K562 (cell line): ENCODE measurements around the gene FILIP1L.

Source experiments
- MITF ChIP-seq: IDR thresholded peaks from 2 replicates; pipeline ENCODE4 v1.6.1; 2014; ENCODE audit warnings: antibody characterized with exemption
- POLR2A ChIP-seq: fragments of 450-650 bp; conservative IDR thresholded peaks from 2 replicates; pipeline ENCODE4 v1.6.1; 2016
- RAD51 ChIP-seq: fragments of 450-650 bp; IDR thresholded peaks from 2 replicates; pipeline ENCODE4 v1.7.1; 2016; ENCODE audit warnings: low read depth, mild to moderate bottlenecking, borderline replicate concordance
- SRSF7 ChIP-seq: fragments of 200-400 bp; formaldehyde crosslinking; optimal IDR thresholded peaks from 2 replicates; pipeline ENCODE3; 2017; ENCODE audit warnings: mild to moderate bottlenecking, low read depth, low read length
- ZBTB40 ChIP-seq, 2 experiments: fragments of 450-650 bp in 1 of 2; sonication (generic) in 1 of 2; formaldehyde crosslinking in 1 of 2; IDR thresholded peaks; 2 replicates each; pipeline versions ENCODE4 v1.7.1 to v1.9.0; 2016 to 2022; ENCODE audit warnings: inconsistent platforms in 1 of 2, mild to moderate bottlenecking in 1 of 2, missing genetic modification reagents in 1 of 2
- ZNF217 ChIP-seq: sonication (generic); formaldehyde crosslinking; IDR thresholded peaks from 2 replicates; pipeline ENCODE4 v1.8.0; 2022; ENCODE audit warnings: mild to moderate bottlenecking, missing genetic modification reagents
- TF ChIP-seq, protein P1 (sequence below), 3 experiments: IDR thresholded peaks in 2 of 3; conservative IDR thresholded peaks in 1 of 3; 2 replicates each; pipeline ENCODE4 v1.5.1; 2011 to 2012; ENCODE audit warnings: low read length in 3 of 3, mild to moderate bottlenecking in 3 of 3, control low read depth in 2 of 3, improper control_type of control experiment in 1 of 3, inconsistent platforms in 1 of 3, low read depth in 1 of 3, mixed read lengths in 1 of 3, moderate library complexity in 1 of 3; ENCODE audit not compliant: insufficient read depth in 2 of 3
- TF ChIP-seq, protein P2 (sequence below): sonication (generic); formaldehyde crosslinking; IDR thresholded peaks from 2 replicates; pipeline ENCODE4 v1.8.1; 2022; ENCODE audit warnings: missing genetic modification reagents

GRCh38 chr3:100053951-100054620 lies 60.2 kb downstream of the FILIP1L start:
- TF ChIP-seq ZBTB40 (IDR thresholded peaks at IDR 0.05) (no peak), ZBTB40 (CRISPR knock-in tag; IDR thresholded peaks at IDR 0.05) (no peak), RAD51 (no peak), MITF (no peak), ZNF217 (CRISPR knock-in tag) (no peak), POLR2A (no peak), SRSF7 (no peak)
- TF ChIP-seq, protein P1, sequence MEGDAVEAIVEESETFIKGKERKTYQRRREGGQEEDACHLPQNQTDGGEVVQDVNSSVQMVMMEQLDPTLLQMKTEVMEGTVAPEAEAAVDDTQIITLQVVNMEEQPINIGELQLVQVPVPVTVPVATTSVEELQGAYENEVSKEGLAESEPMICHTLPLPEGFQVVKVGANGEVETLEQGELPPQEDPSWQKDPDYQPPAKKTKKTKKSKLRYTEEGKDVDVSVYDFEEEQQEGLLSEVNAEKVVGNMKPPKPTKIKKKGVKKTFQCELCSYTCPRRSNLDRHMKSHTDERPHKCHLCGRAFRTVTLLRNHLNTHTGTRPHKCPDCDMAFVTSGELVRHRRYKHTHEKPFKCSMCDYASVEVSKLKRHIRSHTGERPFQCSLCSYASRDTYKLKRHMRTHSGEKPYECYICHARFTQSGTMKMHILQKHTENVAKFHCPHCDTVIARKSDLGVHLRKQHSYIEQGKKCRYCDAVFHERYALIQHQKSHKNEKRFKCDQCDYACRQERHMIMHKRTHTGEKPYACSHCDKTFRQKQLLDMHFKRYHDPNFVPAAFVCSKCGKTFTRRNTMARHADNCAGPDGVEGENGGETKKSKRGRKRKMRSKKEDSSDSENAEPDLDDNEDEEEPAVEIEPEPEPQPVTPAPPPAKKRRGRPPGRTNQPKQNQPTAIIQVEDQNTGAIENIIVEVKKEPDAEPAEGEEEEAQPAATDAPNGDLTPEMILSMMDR (IDR thresholded peaks at IDR 0.05 in 2 of 3, conservative IDR thresholded peaks at IDR 0.05 in 1 of 3; ENCODE audit: insufficient read depth in 2 of 3, low read depth in 1 of 3, low read length in 3 of 3): no peak
- TF ChIP-seq, protein P2, sequence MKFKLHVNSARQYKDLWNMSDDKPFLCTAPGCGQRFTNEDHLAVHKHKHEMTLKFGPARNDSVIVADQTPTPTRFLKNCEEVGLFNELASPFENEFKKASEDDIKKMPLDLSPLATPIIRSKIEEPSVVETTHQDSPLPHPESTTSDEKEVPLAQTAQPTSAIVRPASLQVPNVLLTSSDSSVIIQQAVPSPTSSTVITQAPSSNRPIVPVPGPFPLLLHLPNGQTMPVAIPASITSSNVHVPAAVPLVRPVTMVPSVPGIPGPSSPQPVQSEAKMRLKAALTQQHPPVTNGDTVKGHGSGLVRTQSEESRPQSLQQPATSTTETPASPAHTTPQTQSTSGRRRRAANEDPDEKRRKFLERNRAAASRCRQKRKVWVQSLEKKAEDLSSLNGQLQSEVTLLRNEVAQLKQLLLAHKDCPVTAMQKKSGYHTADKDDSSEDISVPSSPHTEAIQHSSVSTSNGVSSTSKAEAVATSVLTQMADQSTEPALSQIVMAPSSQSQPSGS (CRISPR knock-in tag): no peak
